Smooth muscle cell (in vitro differentiated cells): Measurements from ENCODE around the gene IVNS1ABP. TPM values are rescaled to one million over a fixed set of nuclear protein-coding genes. Genes with fewer than 3 reads are reported as not detected.

Experiments
- DNase-seq: peaks from one replicate; lab custom pipeline; 2025; ENCODE audit not compliant: unreplicated experiment; lab: John Stamatoyannopoulos, UW
- H2AFZ ChIP-seq: fragments of 200-600 bp; sonication (generic); 2 replicates; pipeline ENCODE4 v1.6.0; 2016; ENCODE audit warnings: antibody characterized with exemption, low read depth, mild to moderate bottlenecking
- H3F3A ChIP-seq: fragments of 200-600 bp; sonication (generic); 2 replicates; pipeline ENCODE4 v1.6.0; 2017; ENCODE audit warnings: antibody characterized with exemption, low read depth
- H3K27ac ChIP-seq: fragments of 200-600 bp; sonication (generic); 2 replicates; pipeline ENCODE4 v1.5.1; 2016; ENCODE audit warnings: low read depth, mild to moderate bottlenecking
- H3K27me3 ChIP-seq: fragments of 200-600 bp; sonication (generic); 2 replicates; pipeline ENCODE4 v1.6.1; 2016; ENCODE audit warnings: low read depth, mild to moderate bottlenecking
- H3K36me3 ChIP-seq: fragments of 200-600 bp; sonication (generic); 2 replicates; pipeline ENCODE4 v1.5.1; 2016; ENCODE audit warnings: low read depth
- H3K4me1 ChIP-seq: fragments of 200-600 bp; sonication (generic); 2 replicates; pipeline ENCODE4 v1.5.1; 2016; ENCODE audit warnings: low read depth
- H3K4me2 ChIP-seq: fragments of 200-600 bp; sonication (generic); 2 replicates; pipeline ENCODE4 v1.6.0; 2016; ENCODE audit warnings: mild to moderate bottlenecking
- H3K4me3 ChIP-seq: fragments of 200-600 bp; sonication (generic); 2 replicates; pipeline ENCODE4 v1.5.1; 2016; ENCODE audit warnings: mild to moderate bottlenecking
- H3K79me2 ChIP-seq: fragments of 200-600 bp; sonication (generic); 2 replicates; pipeline ENCODE4 v1.6.0; 2016; ENCODE audit warnings: low read depth, mild to moderate bottlenecking
- H3K9ac ChIP-seq: fragments of 200-600 bp; sonication (generic); 2 replicates; pipeline ENCODE4 v1.6.0; 2016; ENCODE audit warnings: low read depth
- H3K9me3 ChIP-seq: fragments of 200-600 bp; sonication (generic); replicated peaks from 2 replicates; pipeline ENCODE4 v1.5.1; 2016; ENCODE audit warnings: low read depth
- H4K20me1 ChIP-seq: fragments of 200-600 bp; sonication (generic); 2 replicates; pipeline ENCODE4 v1.6.0; 2016; ENCODE audit warnings: low read depth
- CTCF ChIP-seq: fragments of 200-600 bp; sonication (generic); IDR thresholded peaks from 2 replicates; pipeline ENCODE4 v1.5.1; 2017; ENCODE audit warnings: borderline replicate concordance, mild to moderate bottlenecking, antibody characterized with exemption; ENCODE audit not compliant: insufficient read depth, poor library complexity, severe bottlenecking
- WGBS: methylation state at CpG from one replicate; pipeline ENCODE4 v1.1.7; 2016; ENCODE audit warnings: low lambda C conversion rate; 5-methylcytosine and 5-hydroxymethylcytosine counted together
- polyA plus RNA-seq: library from polyadenylated mRNA; unstranded; fragments of >200 nt; fragmentation: Nextera tagmentation; extraction: Ambion mirVana; gene quantifications from 2 replicates; pipeline ENCODE4 v1.2.1, GENCODE V29; 2016
- total RNA-seq: library from RNA; depleted of rRNA; stranded (reverse); fragments of >200 nt; gene quantifications from 2 replicates; pipeline ENCODE4 v1.2.3, GENCODE V29; 2014

IVNS1ABP gene
- total and polyA plus RNA-seq, 2 experiments from 2014 or later: 128 to 315 TPM

GRCh38 chr1:185291159-185291558 lies 25.9 kb downstream of the IVNS1ABP start:
- Histone ChIP-seq H3K79me2 (no peaks in the 10 kb centered on the region), H3K9me3 (no peaks in the 10 kb centered on the region), H3K27me3 (no peaks in the 10 kb centered on the region), H3K27ac (no peak overlapping the region), H3F3A (peaks cover 17% of the 10 kb centered on the region), H2AFZ (no peak overlapping the region), H3K4me3 (no peak overlapping the region), H3K4me1 (no peaks in the 10 kb centered on the region), H4K20me1 (no peaks in the 10 kb centered on the region), H3K4me2 (no peak overlapping the region), H3K9ac (no peak overlapping the region), H3K36me3 (peaks cover 6% of the 10 kb centered on the region)
- no peak for DNase-seq
- no peak for TF ChIP-seq CTCF
- 94% methylated on average over 1 of the region's 1 CpG for WGBS

- no peaks in the 10 kb centered on the region for H3K4me1 ChIP-seq
- no peaks in the 10 kb centered on the region for H3K36me3 ChIP-seq
- no peak overlapping the region for H3K27ac ChIP-seq
- H2AFZ ChIP-seq: no peak overlapping the region
- no peak overlapping the region for H3K4me2 ChIP-seq
- no peak for TF ChIP-seq CTCF
- no peak overlapping the region for H3K4me3 ChIP-seq
- no peaks in the 10 kb centered on the region for H4K20me1 ChIP-seq
- no peaks in the 10 kb centered on the region for H3K9me3 ChIP-seq
- no peak overlapping the region for H3K9ac ChIP-seq
- no peaks in the 10 kb centered on the region for H3K79me2 ChIP-seq
- no peak for DNase-seq
- no peaks in the 10 kb centered on the region for H3K27me3 ChIP-seq
- peaks cover 12% of the 10 kb centered on the region for H3F3A ChIP-seq
Observed at GRCh38 chr1:185289880-185290279, 27.2 kb downstream of the IVNS1ABP start.

- no peaks in the 10 kb centered on the region for H3K4me1 ChIP-seq
- DNase-seq: no peak
- no peaks in the 10 kb centered on the region for H3K9me3 ChIP-seq
- no peak for TF ChIP-seq CTCF
- WGBS: 99% methylated on average over 3 of the region's 3 CpGs
- no peaks in the 10 kb centered on the region for H4K20me1 ChIP-seq
- H3K27me3 ChIP-seq: no peaks in the 10 kb centered on the region
- H3K9ac ChIP-seq: no peak overlapping the region
- no peaks in the 10 kb centered on the region for H3K79me2 ChIP-seq
- peaks cover 4% of the 10 kb centered on the region for H3F3A ChIP-seq
- H3K4me3 ChIP-seq: no peak overlapping the region
- no peak overlapping the region for H3K27ac ChIP-seq
- H3K36me3 ChIP-seq: no peaks in the 10 kb centered on the region
- no peak overlapping the region for H3K4me2 ChIP-seq
- H2AFZ ChIP-seq: no peak overlapping the region
Observed at GRCh38 chr1:185288435-185288834, 28.6 kb downstream of the IVNS1ABP start.

- WGBS: 82% methylated on average over 2 of the region's 2 CpGs
- no peaks in the 10 kb centered on the region for H3K9me3 ChIP-seq
Observed at GRCh38 chr1:185287451-185287850, 29.6 kb downstream of the IVNS1ABP start.

More at GRCh38 chr1:185287451-185287850, 29.6 kb downstream of the IVNS1ABP start:
- H3K4me3 ChIP-seq: no peak overlapping the region
- H3K27ac ChIP-seq: no peak overlapping the region
- no peaks in the 10 kb centered on the region for H3K79me2 ChIP-seq
- DNase-seq: no peak
- H3F3A ChIP-seq: peaks cover 4% of the 10 kb centered on the region
- no peak overlapping the region for H3K9ac ChIP-seq
- H3K4me1 ChIP-seq: no peaks in the 10 kb centered on the region
- H3K4me2 ChIP-seq: no peak overlapping the region
- H3K27me3 ChIP-seq: no peaks in the 10 kb centered on the region
- no peaks in the 10 kb centered on the region for H4K20me1 ChIP-seq
- TF ChIP-seq CTCF: no peak
- H3K36me3 ChIP-seq: no peaks in the 10 kb centered on the region
- H2AFZ ChIP-seq: no peak overlapping the region
